Kasumi-1 (cell line): ENCODE data around the gene GNE.
"Not testable (repeated sequence)": the region's sequence is repeated elsewhere in the genome, so short reads cannot be mapped to it uniquely, and the experiment has no call there.

Experiments used
- DNase-seq, 2 experiments: peaks; one replicate each; lab custom pipeline; 2025; lab: John Stamatoyannopoulos, UW

The GNE gene

DNA sequence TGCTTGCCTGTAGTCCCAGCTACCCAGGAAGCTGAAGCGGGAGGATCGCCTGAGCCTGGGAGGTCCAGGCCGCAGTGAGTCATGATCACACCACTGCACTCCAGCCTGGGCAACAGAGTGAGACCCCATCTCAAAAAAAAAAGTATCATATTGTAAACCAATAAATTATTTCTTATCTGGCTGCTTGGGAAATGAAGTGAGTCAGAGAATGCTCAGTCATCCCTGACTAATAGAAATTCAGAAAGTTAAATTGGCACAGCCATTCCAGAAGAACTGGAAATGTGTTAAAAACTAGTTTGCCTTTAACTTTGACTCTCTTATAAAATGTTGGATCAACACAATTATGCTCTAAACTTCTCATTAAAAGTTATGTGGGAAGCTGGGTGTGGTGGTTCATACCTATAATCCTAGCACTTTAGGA, 9.8 kb upstream of the GNE start:
- DNase-seq, result no peak

DNA sequence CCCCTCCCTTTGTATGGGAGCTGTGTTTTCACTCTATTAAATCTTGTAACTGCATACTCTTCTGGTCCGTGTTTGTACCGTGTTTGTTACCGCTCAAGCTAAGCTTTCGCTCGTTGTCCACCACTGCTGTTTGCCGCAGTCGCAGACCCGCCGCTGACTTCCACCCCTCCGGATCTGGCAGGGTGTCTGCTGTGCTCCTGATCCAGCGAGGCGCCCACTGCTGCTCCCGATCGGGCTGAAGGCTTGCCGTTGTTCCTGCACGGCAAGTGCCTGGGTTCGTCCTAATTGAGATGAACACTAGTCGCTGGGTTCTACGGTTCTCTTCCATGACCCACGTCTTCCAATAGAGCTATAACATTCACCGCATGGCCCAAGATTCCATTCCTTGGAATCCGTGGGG, 6.6 kb upstream of the GNE start:
- no peak for DNase-seq

DNA sequence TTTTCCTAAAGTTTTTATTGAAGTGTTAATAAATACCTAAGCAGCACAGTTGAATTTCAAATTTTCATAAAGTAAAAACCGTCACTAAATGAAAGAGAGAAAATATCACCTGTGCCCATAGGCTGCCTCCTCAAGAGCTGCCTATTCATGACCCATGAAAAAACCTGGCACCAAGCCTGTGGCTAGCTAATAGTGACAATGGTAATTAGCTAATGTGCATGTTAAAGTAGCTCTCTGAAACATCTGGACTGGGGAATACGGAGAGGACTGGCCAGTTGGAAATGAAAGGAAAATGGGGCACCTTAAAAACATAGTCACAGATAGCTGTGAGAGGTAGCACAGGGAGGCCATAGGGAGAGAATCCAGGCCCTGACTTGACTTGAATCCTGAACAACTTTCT, 5.4 kb upstream of the GNE start:
- no peak for DNase-seq

DNA sequence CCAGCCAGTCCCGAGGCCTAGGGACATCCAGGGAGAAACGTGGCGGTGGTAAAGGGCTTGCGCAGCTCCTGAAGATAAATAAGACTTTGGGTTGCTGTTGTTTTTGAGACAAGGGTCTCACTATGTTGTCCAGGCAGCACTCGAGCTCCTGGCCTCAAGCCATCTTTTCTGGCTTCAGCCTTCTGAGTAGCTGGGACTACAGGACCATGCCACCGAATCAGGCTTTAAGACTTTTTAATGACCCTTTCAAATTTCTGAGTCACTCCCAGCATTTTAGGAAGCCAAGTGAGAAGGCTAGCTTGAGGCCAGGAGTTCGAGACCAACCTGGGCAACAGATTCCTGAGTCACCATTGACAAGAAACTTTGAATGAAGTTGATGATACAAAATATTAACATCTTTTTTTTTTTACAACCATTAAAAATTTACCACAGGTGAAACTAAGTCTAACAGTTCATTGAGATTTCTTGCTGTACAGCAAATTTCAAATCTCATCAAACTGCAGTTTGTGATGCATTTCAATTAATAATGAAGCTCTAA, 817 bp upstream of the GNE start:
- DNase-seq, result no peak

DNA sequence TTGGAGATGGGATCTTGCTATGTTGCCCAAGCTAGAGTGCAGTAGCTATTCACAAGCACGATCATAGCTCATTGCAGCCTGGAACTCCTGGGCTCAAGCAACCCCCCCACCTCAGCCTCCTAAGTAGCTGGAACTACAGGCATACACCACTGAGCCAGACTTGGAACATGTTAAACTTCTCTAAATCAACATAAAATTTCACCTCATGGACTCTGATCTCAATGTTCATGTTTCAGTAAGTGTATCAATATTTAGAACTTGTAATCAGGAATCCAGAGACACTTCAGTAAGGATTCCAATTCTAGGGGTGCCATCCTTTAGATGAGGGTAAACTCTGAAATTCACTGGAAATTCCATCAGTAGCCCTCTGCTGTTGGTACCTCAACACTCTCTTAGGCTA, 6.8 kb downstream of the GNE start:
- DNase-seq, result no peak

DNA sequence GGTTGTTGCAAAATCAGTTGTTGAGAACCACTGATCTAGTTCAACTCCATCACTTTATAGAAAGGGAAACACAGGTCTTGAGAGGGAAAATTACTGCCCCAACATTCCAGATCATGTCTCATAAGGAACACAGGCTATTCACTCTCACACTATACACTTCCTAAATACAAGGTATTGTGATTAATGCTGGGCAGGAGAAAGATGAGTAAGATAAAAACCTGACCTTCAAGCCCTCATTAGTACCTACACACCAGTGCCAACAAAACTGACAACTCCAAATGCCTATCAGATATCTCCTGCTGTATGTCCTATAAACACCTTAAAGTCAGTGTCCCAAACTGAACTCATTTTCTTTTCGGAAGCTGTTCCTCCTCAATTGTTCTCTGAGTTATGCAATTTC, 8.2 kb downstream of the GNE start:
- no peak for DNase-seq

DNA sequence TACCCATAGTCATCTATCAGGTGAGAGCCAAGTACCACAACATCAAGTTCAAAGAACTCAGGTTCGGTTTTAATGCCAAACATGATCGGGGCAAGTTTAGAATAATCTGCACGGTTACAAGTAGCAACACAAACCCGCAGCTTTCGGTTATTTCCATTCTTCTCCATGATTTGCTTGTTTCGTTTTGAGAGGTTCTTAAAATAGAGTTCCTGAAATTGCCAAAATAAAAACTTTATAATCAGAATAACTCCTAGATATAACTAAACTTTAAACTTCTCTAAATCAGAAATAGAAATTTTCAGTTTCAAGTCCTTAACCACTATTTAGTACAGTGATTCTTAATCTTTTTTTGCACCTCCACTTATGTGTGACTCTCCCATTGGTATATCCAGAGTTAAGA, 9.1 kb downstream of the GNE start:
- DNase-seq, result no peak

DNA sequence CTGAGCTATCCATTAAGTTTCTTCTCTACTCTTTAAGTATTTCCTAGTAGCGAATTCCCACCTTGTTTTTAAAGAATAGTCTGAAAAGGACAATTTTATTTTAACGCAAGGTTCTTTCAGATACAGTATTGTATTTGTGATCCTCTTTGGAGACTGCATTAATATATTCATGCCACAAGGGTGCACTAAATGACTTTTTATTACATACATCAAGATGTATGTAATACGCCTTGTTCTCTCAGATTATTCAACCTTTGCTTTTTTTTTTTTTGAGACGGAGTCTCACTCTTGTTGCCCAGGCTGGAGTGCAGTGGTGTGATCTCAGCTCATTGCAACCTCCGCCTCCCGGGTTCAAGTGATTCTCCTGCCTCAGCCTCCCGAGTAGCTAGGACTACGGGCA, 10.2 kb downstream of the GNE start:
- peak; percentile 64 to 77 for DNase-seq

DNA sequence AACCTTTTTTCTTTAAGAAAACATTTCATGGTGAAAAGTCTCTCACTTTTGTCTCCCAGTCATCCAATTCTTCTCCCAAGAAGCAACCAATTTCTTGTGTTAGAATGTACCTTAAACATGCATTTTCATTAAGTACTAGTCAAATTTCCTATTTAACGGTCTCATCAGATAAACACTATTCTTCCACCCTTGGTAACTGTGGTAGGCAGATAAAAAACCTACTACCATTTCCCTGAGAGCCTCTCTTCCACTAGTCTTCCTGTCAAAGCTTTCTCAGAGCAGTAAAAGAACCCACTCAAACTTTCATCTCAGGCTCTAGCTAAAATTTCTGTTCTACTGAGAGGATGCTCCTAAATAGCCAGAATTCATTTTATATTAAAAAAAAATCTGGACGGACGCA, 10.9 kb downstream of the GNE start:
- no peak for DNase-seq

DNA sequence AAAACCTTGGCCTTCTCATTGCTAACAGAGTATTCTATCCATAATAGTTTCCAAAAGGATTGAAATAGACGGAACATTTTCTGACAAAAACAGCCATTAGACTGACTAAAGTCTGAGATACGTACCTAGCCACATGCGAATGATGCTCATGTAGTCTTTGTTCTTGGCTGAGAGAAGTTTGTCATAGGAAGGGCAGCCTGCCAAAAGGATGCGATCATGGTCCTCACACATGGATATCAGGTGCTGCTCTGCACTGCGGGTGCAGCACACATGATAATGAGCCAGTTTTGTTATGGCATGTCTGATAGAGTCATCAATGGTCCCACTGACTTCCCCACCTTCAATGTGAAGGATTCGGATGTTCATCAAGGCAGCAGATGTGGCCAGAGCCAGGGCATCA, 12.3 kb downstream of the GNE start:
- no peak for DNase-seq

DNA sequence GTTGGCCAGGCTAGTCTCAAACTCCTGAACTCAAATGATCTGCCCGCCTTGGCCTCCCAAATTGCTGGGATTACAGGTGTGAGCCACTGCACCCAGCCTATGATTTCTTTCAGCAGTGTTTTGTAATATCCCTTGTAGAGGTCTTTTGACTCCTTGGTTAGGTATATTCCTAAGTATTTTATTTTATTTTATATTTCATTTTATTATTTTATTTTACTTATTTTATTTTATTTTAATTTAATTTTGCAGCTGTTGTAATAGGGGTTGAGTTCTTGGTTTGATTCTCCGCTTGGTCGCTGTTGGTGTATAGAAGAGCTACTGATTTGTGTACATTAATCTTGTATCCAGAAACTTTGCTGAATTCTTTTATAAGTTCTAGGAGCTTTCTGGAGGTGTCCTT, 18.6 kb downstream of the GNE start:
- not testable (repeated sequence) for DNase-seq

DNA sequence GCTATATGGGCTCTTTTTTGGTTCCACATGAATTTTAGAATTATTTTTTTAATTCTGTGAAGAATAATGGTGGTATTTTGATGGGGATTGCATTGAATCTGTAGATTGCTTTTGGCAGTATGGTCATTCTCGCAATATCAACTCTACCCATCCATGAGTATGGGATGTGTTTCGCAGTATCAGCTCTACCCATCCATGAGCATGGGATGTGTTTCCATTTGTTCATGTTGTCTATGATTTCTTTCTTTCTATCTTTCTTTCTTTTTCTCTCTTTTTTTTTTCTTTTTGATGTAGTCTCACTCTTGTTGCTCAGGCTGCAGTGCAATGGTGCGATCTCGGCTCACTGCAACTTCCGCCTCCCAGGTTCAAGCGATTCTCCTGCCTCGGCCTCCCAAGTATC, 19.0 kb downstream of the GNE start:
- DNase-seq, result not testable (repeated sequence)

DNA sequence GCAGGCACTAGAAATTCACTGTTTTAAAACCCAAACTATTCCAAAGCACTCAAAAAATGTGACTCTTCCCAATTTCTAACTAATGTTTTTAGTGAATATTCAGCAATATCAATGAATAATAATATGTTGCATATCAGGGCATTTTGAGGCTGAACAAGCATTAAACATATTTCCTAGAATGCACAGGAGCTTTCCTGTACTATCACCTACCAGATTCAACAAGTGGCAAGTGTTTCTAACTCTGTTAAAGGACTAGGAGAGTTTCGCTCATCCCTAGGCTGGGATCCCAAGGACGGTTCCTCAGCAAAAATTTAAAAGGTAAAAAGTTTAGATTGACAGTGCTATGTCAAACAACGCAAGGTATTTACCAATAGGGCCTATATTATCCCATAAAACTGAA, 21.0 kb downstream of the GNE start:
- no peak for DNase-seq

DNA sequence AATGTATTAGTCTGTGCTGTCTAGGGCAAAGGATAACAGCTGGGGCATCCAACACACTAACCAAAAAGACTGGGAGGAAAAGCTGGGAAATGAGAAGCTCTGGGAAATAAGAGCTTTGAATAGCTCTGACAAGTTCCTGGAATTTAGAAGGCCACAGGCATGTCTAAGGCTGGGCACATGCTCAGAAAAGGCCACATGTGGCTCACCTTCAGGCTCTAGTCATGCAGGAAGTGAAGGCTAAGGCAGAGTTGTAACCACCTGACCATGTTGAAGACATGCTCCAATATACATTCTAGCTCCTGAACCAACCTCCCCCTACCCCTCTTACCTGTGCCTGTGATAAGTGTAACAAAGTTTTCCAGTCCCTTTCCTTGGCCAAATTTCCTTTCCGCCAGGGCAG, 35.8 kb downstream of the GNE start:
- DNase-seq, result no peak

DNA sequence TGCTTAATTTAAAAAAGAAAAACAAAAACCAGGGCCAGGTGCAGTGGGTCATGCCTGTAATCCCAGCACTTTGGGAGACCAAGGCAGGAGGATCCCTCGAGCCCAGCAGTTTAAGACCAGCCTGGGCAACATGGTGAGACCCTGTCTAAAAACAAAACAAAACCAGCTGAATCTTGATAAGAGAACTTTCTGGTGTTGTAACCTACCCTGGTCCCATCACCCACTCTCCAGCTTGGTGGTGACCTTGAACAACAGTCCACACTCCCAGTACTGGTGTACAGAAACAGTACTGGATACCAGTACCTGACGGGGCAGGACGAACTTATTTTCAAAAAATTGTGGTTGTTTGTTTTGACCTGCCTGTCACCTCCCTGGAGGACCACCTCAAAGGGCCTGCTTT, 36.6 kb downstream of the GNE start:
- no peak for DNase-seq

DNA sequence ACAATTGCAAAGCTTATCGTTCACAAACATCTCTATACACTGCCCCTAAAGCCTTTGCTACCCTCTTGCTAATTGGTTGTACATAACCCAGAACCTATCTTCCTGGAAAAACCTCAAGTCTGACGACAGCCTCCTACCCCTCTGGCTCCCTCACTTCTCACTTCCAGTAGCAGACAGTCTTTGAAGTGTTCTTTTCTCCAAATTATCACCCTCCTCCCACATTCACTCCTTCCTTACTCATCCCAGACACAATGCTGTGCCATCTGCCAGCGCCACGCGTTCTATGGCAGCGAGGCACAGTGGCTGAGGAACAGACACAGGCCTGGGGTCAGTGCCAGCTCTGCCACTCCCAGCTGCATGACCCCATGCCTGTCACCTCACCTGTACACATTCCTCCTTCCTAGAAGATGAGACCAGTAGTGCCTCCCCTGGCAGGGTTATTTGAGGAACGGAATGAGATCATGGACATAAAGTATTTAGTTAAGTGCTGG, 39.8 kb downstream of the GNE start:
- DNase-seq, result no peak

DNA sequence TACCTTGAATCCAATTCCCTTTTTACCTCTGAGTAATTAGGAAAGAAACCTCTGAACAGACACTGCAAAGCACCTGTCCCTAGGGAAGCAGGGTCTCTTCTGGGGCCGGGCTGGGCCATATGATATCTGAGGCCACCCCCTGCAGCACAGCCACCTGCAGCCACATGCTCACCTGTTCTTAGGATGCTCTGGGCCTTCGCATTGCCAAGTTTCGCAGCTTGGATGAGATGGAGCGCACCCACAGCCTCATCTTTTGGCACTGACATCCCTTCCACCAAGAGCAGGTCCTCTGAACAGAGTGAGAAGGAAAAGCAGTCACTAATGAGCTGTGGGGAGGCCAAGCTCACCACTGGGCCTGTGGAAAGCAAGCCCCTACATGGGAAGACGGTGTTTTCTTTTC, 40.2 kb downstream of the GNE start:
- no peak for DNase-seq

DNA sequence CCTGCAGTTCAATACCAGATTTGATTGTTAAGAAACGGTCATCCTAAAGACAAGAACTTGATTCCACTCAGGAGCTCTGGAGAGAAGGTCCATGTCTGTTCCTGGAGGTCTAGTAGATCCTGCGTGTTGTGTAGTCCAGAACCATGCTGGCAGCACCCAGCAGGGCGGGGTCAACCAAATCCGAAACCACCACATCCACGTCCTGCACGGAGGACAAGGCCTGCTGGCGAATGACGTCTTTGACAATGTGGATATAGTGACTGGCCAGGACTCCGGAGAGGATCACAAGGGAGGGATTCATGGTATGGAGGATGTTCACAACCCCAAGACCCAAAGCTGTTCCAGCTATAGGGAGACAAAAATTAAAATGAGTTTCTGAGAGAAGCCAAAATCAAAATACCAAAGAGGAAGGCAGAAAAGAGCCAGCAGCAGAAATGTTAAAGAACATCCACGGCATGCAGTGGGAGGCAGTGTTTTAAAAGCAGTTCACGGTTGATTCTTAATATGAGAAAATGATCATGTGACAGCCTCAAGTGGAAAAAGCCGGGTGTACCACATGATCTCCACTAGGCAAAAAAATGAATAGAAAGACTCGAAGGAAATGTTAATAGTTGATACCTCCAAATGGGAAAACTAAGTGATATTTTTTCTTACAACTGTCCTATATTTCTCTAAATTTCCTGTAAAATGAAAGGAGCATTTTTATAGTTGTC, 40.8 kb downstream of the GNE start:
- DNase-seq, result no peak

DNA sequence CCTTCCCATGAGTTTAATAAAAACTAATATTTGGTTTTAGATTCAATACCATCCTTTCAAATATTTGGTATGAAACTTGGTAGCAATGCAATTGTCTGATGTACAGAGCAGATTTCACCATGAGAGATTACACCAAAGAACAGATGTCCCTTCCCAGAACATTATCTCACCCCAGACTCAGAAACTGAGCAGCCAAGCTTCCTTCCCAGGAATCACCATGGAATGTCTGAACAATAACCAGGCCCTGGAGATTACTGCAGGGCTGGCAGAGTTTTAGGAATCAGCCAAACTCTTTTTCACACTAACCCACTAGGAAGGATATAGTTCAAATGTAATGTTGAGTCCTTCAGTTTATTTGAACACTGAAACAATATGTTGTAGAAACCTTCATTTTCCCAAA, 43.7 kb downstream of the GNE start:
- DNase-seq, result no peak

DNA sequence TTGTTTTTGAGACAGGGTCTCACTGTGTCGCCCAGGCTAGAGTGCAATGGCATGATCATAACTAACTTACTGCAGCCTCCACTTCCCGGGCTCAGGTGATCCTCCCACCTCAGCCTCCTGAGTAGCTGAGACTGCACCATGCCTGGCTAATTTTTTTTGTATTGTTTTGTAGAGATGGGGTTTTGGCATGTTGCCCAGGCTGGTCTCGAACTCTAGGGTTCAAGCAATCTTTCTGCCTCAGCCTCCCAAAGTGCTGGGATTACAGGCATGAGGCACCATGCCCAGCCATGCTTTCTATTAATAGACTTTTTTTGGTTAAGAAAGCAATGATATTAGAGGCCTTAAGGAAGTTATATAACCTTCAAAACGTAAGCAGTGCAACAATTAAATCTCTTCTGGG, 44.3 kb downstream of the GNE start:
- no peak for DNase-seq

DNA sequence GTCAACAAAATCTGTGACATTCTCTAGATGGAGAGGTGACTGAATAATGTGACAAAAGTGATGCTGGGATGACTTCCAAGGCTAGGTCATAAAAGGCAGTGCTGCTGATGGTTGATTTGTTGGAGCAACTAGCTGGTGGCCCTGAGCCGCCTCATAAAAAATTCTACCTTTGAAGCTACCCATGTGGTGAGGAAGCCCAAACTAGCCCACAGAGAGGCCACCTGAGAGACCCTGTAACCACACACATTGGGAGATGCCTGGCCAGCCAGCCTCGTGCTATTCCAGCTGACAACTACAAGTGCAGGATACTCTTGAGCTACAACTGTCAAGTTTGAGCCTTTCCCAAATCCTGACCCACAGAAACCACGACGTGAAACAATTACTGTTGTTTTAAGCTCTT, 44.9 kb downstream of the GNE start:
- DNase-seq, result no peak

DNA sequence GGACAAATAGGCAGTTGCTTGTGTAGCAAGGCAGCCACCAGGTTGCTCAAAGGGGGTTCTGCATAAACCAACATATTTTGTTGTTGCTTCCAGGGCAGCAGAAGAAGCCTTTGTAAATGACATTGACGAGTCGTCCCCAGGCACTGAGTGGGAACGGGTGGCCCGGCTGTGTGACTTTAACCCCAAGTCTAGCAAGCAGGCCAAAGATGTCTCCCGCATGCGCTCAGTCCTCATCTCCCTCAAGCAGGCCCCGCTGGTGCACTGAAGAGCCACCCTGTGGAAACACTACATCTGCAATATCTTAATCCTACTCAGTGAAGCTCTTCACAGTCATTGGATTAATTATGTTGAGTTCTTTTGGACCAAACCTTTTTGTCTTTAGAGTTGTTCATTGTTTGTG, 46.7 kb downstream of the GNE start:
- DNase-seq, result no peak

DNA sequence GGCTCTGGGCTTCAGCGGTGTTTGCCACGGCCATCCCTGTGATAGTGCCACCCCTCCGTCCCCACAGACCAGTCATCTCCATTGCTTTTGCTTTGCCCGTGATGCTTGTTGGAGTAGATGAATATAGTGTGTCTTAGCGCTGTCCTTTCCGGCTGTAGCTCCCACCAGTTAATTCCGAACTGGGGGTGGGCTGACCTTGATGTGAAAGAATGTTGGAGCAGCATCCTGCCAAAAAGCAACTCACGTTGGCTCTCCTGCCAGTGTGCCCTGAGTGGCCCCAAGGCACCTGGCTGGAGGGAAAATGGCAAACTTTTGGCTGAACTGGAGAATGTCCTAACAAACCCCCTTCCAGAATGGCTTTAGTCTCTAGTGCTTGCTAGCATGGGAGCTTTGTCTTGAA, 47.5 kb downstream of the GNE start:
- no peak for DNase-seq

DNA sequence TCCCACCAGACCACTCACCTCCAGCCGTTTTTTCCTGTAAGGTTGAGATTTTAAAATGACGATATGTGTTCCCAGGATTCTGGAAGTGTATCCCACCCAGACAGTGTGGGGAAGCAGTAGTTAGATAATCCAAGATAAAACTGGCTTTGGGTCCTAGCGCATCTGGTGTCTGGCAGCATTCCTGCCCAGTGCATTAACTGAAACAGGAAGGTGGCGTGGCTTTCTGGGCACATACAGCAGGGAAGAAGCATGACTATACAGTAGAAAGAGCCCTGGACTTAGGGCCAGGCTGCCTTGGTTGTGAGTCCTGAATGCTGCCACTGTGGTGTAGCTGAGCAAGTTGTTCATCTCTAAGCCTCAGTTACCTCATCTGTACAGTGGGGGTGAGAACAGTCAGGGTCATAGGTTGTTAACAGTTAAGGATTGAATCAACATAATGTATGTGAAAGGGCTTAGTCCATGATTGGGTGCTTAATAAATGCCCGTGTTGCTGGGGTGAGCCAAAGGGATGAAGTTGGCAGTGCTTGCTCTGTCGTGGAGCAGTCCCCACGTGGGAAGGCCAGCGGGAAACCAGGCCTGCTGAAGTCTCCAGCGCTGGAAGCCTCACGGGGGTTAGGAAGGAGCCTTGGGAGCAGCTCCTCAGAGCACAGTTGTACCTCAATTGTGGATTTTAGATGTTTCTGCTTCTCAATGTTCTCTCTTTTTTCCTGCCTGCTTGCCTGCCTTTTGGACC, 49.6 kb downstream of the GNE start:
- no peak for DNase-seq
